WTC11 (cell line): ENCODE data around the gene ABCF2. TPM values are rescaled to one million over a fixed set of nuclear protein-coding genes. Genes with fewer than 3 reads are reported as not detected.
A peak's percentile ranks its signal among the peaks of the same experiment; 100 is the strongest.

Source experiments
- ATAC-seq: fragments of 200-7000 bp; cut with Tn5 transposase; 2 replicates; pipeline ENCODE4 v1.10.0; 2021; ENCODE audit warnings: mild to moderate bottlenecking, moderate library complexity
- CTCF ChIA-PET: fragments of 300-600 bp; sonication (Branson Sonifier 250); formaldehyde crosslinking; loops from one replicate; lab custom pipeline; 2021; ENCODE audit warnings: antibody characterized with exemption; lab: Charles Lee
- POLR2A ChIA-PET: fragments of 350-600 bp; sonication (Branson Sonifier 250); formaldehyde crosslinking; loops from one replicate; lab custom pipeline; 2021; ENCODE audit warnings: antibody characterized with exemption; lab: Charles Lee
- DNase-seq: peaks from one replicate; pipeline ENCODE4 v3.0.0; 2021; ENCODE audit warnings: low spot score
- H3K27ac Mint-ChIP-seq: 2 replicates; pipeline ENCODE4 v1.8.0; 2021; ENCODE audit warnings: mixed read lengths
- H3K27me3 Mint-ChIP-seq: 2 replicates; pipeline ENCODE4 v1.8.0; 2021; ENCODE audit warnings: low read depth, mild to moderate bottlenecking, moderate library complexity, mixed read lengths
- H3K36me3 Mint-ChIP-seq: 2 replicates; pipeline ENCODE4 v1.8.0; 2021; ENCODE audit warnings: mixed read lengths
- H3K4me1 Mint-ChIP-seq: 2 replicates; pipeline ENCODE4 v1.8.0; 2022; ENCODE audit warnings: mixed read lengths
- H3K4me3 Mint-ChIP-seq: 2 replicates; pipeline ENCODE4 v1.8.0; 2021; ENCODE audit warnings: mild to moderate bottlenecking, moderate library complexity, mixed read lengths
- H3K9me3 Mint-ChIP-seq: 2 replicates; pipeline ENCODE4 v1.8.0; 2021; ENCODE audit warnings: mixed read lengths
- FOXK1 ChIP-seq: sonication (generic); formaldehyde crosslinking; IDR thresholded peaks from 2 replicates; pipeline ENCODE4 v1.8.0; 2022; ENCODE audit warnings: mild to moderate bottlenecking, moderate library complexity, missing genetic modification reagents
- JAZF1 ChIP-seq: fragments of 250-450 bp; sonication (Bioruptor Pico); IDR thresholded peaks from 2 replicates; pipeline ENCODE4 v1.9.0; 2021; ENCODE audit warnings: moderate library complexity, mild to moderate bottlenecking, inconsistent platforms
- JUN ChIP-seq: sonication (generic); formaldehyde crosslinking; IDR thresholded peaks from 2 replicates; pipeline ENCODE4 v1.8.0; 2023; ENCODE audit warnings: mild to moderate bottlenecking, missing genetic modification reagents
- MAX ChIP-seq: sonication (generic); formaldehyde crosslinking; IDR thresholded peaks from 2 replicates; pipeline ENCODE4 v1.8.0; 2022; ENCODE audit warnings: mild to moderate bottlenecking, missing genetic modification reagents
- RORB ChIP-seq: fragments of 250-450 bp; sonication (Bioruptor Pico); IDR thresholded peaks from 2 replicates; pipeline ENCODE4 v1.9.0; 2021; ENCODE audit warnings: mild to moderate bottlenecking
- SMAD4 ChIP-seq: sonication (generic); formaldehyde crosslinking; IDR thresholded peaks from 2 replicates; pipeline ENCODE4 v1.8.0; 2022; ENCODE audit warnings: mild to moderate bottlenecking, missing genetic modification reagents
- STAT6 ChIP-seq: sonication (generic); formaldehyde crosslinking; conservative IDR thresholded peaks from 2 replicates; pipeline ENCODE4 v1.8.1; 2023; ENCODE audit warnings: mild to moderate bottlenecking, low read depth, missing genetic modification reagents, moderate library complexity
- TEAD1 ChIP-seq: sonication (generic); formaldehyde crosslinking; IDR thresholded peaks from 2 replicates; pipeline ENCODE4 v1.8.0; 2022; ENCODE audit warnings: mild to moderate bottlenecking, missing genetic modification reagents
- USF1 ChIP-seq: sonication (generic); formaldehyde crosslinking; IDR thresholded peaks from 2 replicates; pipeline ENCODE4 v1.8.0; 2022; ENCODE audit warnings: mild to moderate bottlenecking, missing genetic modification reagents
- ZBTB43 ChIP-seq: sonication (generic); formaldehyde crosslinking; IDR thresholded peaks from 2 replicates; pipeline ENCODE4 v1.8.1; 2023; ENCODE audit warnings: mild to moderate bottlenecking, missing genetic modification reagents
- ZNF219 ChIP-seq: sonication (generic); formaldehyde crosslinking; IDR thresholded peaks from 2 replicates; pipeline ENCODE4 v1.8.0; 2023; ENCODE audit warnings: missing genetic modification reagents, mild to moderate bottlenecking, borderline replicate concordance
- ZNF317 ChIP-seq: sonication (generic); formaldehyde crosslinking; IDR thresholded peaks from 2 replicates; pipeline ENCODE4 v1.8.1; 2023; ENCODE audit warnings: low read depth, mild to moderate bottlenecking, moderate library complexity, missing genetic modification reagents, borderline replicate concordance
- ZNF532 ChIP-seq: fragments of 250-450 bp; sonication (Bioruptor Pico); IDR thresholded peaks from 2 replicates; pipeline ENCODE4 v1.9.0; 2021; ENCODE audit warnings: mild to moderate bottlenecking, borderline replicate concordance
- total RNA-seq: library from RNA; stranded (reverse); gene quantifications from 3 replicates; pipeline ENCODE4 v1.2.3, GENCODE V29; 2021
- TF ChIP-seq, protein P1 (sequence below): sonication (generic); formaldehyde crosslinking; IDR thresholded peaks from 2 replicates; pipeline ENCODE4 v1.8.0; 2022; ENCODE audit warnings: mild to moderate bottlenecking, missing genetic modification reagents
- TF ChIP-seq, protein P2 (sequence below): sonication (generic); formaldehyde crosslinking; IDR thresholded peaks from 2 replicates; pipeline ENCODE4 v1.8.1; 2023; ENCODE audit warnings: mild to moderate bottlenecking, missing genetic modification reagents, moderate library complexity

ABCF2 gene
- total RNA-seq, 1 experiment from 2014 or later: 43.7 TPM

DNA sequence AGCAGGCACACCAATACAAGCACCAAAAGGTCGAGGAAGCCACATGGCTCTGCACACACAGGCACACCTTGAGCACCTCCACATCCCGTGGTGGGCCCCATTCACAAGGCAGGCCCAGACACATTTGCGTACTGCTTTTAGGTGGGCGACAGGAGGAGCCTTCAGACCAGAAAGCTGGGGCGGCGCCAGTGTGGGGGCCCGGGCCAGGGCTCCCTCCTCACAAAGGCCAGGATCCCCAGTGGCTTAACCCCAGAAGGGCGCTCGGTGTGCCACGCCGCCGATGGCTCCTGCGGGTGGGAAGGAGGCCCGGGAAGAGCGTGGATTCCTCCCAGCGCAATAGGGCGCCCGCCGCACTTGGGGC lies 24.3 kb upstream of the ABCF2 start (continued):
- TF ChIP-seq MAX (CRISPR knock-in tag): peak; percentile 42; the same call in 1 of the 2 replicates
- TF ChIP-seq, protein P1, sequence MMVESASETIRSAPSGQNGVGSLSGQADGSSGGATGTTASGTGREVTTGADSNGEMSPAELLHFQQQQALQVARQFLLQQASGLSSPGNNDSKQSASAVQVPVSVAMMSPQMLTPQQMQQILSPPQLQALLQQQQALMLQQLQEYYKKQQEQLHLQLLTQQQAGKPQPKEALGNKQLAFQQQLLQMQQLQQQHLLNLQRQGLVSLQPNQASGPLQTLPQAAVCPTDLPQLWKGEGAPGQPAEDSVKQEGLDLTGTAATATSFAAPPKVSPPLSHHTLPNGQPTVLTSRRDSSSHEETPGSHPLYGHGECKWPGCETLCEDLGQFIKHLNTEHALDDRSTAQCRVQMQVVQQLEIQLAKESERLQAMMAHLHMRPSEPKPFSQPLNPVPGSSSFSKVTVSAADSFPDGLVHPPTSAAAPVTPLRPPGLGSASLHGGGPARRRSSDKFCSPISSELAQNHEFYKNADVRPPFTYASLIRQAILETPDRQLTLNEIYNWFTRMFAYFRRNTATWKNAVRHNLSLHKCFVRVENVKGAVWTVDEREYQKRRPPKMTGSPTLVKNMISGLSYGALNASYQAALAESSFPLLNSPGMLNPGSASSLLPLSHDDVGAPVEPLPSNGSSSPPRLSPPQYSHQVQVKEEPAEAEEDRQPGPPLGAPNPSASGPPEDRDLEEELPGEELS (CRISPR knock-in tag): no peak

GRCh38 chr7:151250181-151251132 lies 23.5 kb upstream of the ABCF2 start:
- DNase-seq: no peak
- Mint-ChIP-seq H3K36me3 (no peaks in the 10 kb centered on the region), H3K27ac (no peak overlapping the region), H3K27me3 (peaks cover 75% of the 10 kb centered on the region), H3K9me3 (no peaks in the 10 kb centered on the region), H3K4me1 (peaks cover 51% of the 10 kb centered on the region), H3K4me3 (peak overlapping the region; percentile 63)
- ChIA-PET POLR2A (interaction anchor here (1.4 to 1.8 kb wide), 2 partner anchors 18 to 23 kb away, joined by 3 to 6 read pairs; partner anchors contain the start of gene CHPF2), CTCF (interaction anchor here (0.5 to 1.4 kb wide), 7 partner anchors 23 to 189 kb away, joined by 3 to 5 read pairs (median 3); partner anchors contain the start of genes ABCF2 and NUB1)
- TF ChIP-seq FOXK1 (CRISPR knock-in tag) (no peak), USF1 (CRISPR knock-in tag) (no peak), ZNF317 (CRISPR knock-in tag) (no peak), SMAD4 (CRISPR knock-in tag) (no peak), JAZF1 (CRISPR knock-in tag) (no peak), TEAD1 (CRISPR knock-in tag) (no peak), ZNF219 (CRISPR knock-in tag) (no peak), STAT6 (CRISPR knock-in tag) (no peak), ZNF532 (CRISPR knock-in tag) (no peak), RORB (no peak), ZBTB43 (CRISPR knock-in tag) (no peak), JUN (CRISPR knock-in tag) (no peak)
- TF ChIP-seq, protein P2, sequence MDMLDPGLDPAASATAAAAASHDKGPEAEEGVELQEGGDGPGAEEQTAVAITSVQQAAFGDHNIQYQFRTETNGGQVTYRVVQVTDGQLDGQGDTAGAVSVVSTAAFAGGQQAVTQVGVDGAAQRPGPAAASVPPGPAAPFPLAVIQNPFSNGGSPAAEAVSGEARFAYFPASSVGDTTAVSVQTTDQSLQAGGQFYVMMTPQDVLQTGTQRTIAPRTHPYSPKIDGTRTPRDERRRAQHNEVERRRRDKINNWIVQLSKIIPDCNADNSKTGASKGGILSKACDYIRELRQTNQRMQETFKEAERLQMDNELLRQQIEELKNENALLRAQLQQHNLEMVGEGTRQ (CRISPR knock-in tag): no peak
- ATAC-seq: no peak
